PFSK-1 (cell line): Measurements from ENCODE around the gene VAV3.

Source experiments
- SIN3A ChIP-seq: IDR thresholded peaks from 2 replicates; pipeline ENCODE4 v1.6.1; 2012; ENCODE audit warnings: mild to moderate bottlenecking, low read length, moderate library complexity, borderline replicate concordance; ENCODE audit not compliant: insufficient read depth
- TF ChIP-seq, protein P1 (sequence below), 2 experiments: IDR thresholded peaks; 2 replicates each; pipeline versions ENCODE4 v1.6.1 to v1.8.0; 2011 to 2012; ENCODE audit warnings: low read depth in 2 of 2, low read length in 2 of 2, control low read depth in 1 of 2, inconsistent platforms in 1 of 2, mild to moderate bottlenecking in 1 of 2, moderate library complexity in 1 of 2; ENCODE audit not compliant: insufficient read depth in 1 of 2

DNA sequence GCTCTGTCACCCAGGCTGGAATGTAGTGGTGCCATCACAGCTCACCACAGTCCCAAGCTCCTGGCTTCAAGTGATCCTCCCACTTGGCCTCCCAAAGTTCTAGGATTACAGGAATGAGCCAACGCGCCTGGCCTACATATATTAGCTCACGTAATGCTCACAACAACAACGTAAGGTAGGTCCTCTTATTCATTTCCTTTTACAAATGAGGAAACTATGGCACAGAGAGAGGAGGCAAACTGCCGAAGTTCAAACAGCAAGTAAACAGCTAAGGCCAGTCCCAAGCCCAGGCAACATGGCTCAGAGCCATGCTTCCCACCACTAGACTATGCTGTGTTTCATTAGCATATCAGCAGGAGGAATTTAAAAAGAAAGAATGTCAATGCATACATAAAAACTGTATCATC is 284.4 kb downstream of the VAV3 start:
- TF ChIP-seq, protein P1, sequence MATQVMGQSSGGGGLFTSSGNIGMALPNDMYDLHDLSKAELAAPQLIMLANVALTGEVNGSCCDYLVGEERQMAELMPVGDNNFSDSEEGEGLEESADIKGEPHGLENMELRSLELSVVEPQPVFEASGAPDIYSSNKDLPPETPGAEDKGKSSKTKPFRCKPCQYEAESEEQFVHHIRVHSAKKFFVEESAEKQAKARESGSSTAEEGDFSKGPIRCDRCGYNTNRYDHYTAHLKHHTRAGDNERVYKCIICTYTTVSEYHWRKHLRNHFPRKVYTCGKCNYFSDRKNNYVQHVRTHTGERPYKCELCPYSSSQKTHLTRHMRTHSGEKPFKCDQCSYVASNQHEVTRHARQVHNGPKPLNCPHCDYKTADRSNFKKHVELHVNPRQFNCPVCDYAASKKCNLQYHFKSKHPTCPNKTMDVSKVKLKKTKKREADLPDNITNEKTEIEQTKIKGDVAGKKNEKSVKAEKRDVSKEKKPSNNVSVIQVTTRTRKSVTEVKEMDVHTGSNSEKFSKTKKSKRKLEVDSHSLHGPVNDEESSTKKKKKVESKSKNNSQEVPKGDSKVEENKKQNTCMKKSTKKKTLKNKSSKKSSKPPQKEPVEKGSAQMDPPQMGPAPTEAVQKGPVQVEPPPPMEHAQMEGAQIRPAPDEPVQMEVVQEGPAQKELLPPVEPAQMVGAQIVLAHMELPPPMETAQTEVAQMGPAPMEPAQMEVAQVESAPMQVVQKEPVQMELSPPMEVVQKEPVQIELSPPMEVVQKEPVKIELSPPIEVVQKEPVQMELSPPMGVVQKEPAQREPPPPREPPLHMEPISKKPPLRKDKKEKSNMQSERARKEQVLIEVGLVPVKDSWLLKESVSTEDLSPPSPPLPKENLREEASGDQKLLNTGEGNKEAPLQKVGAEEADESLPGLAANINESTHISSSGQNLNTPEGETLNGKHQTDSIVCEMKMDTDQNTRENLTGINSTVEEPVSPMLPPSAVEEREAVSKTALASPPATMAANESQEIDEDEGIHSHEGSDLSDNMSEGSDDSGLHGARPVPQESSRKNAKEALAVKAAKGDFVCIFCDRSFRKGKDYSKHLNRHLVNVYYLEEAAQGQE (IDR thresholded peaks at IDR 0.05; ENCODE audit: insufficient read depth in 1 of 2, low read depth in 2 of 2, low read length in 2 of 2), result no peak
- no peak for TF ChIP-seq SIN3A
